Activated CD8-positive, alpha-beta T cell treated with anti-CD3 and anti-CD28 coated beads for 36 hours (primary cell): ENCODE results near the gene RASGRF2. TPM values are rescaled to one million over a fixed set of nuclear protein-coding genes. Genes with fewer than 3 reads are reported as not detected.

Experiments used
- ATAC-seq: fragments of 200-7000 bp; cut with Tn5 transposase; one replicate; pipeline ENCODE4 v1.10.0; 2021; ENCODE audit warnings: mild to moderate bottlenecking, moderate library complexity
- CTCF ChIA-PET: fragments of 350-600 bp; sonication (Branson Sonifier 250); formaldehyde crosslinking; loops from one replicate; lab custom pipeline; 2021; ENCODE audit warnings: antibody characterized with exemption; lab: Charles Lee
- POLR2A ChIA-PET: fragments of 350-600 bp; sonication (Branson Sonifier 250); formaldehyde crosslinking; loops from one replicate; lab custom pipeline; 2021; ENCODE audit warnings: antibody characterized with exemption; lab: Charles Lee
- DNase-seq: peaks from one replicate; pipeline ENCODE4 v3.0.0-alpha.2; 2020
- H3K27ac Mint-ChIP-seq: one replicate; pipeline ENCODE4 v1.8.0; 2021; ENCODE audit warnings: mild to moderate bottlenecking, mixed read lengths
- H3K27me3 Mint-ChIP-seq: one replicate; pipeline ENCODE4 v1.8.0; 2021; ENCODE audit warnings: mixed read lengths
- H3K36me3 Mint-ChIP-seq: one replicate; pipeline ENCODE4 v1.8.0; 2021; ENCODE audit warnings: low read depth, mixed read lengths
- H3K4me1 Mint-ChIP-seq: one replicate; pipeline ENCODE4 v1.8.0; 2021; ENCODE audit warnings: low read depth, mixed read lengths
- H3K4me3 Mint-ChIP-seq: one replicate; pipeline ENCODE4 v1.8.0; 2021; ENCODE audit warnings: mild to moderate bottlenecking, moderate library complexity, mixed read lengths
- H3K9me3 Mint-ChIP-seq: one replicate; pipeline ENCODE4 v1.8.0; 2021; ENCODE audit warnings: mixed read lengths
- intact Hi-C: fragments of 100-400 bp; cut with micrococcal nuclease; formaldehyde crosslinking; loops from one replicate; pipeline ENCODE4 v1.10.0; 2022
- total RNA-seq, 2 experiments: library from RNA; stranded (reverse); gene quantifications; one replicate each; pipeline ENCODE4 v1.2.3, GENCODE V29; 2021
- TF ChIP-seq, protein P1 (sequence below): fragments of 200-600 bp; IDR thresholded peaks from one replicate; pipeline ENCODE4 v1.8.0; 2022; ENCODE audit warnings: antibody characterized with exemption, mild to moderate bottlenecking

The RASGRF2 gene
- total RNA-seq, 2 experiments from 2014 or later, result 14.9 to 15.8 TPM

- H3K4me3 Mint-ChIP-seq, result peak overlapping the region; percentile 92
- no peaks in the 10 kb centered on the region for H3K9me3 Mint-ChIP-seq
- ATAC-seq (peak; percentile 65), DNase-seq (peak; percentile 89)
- TF ChIP-seq, protein P1, sequence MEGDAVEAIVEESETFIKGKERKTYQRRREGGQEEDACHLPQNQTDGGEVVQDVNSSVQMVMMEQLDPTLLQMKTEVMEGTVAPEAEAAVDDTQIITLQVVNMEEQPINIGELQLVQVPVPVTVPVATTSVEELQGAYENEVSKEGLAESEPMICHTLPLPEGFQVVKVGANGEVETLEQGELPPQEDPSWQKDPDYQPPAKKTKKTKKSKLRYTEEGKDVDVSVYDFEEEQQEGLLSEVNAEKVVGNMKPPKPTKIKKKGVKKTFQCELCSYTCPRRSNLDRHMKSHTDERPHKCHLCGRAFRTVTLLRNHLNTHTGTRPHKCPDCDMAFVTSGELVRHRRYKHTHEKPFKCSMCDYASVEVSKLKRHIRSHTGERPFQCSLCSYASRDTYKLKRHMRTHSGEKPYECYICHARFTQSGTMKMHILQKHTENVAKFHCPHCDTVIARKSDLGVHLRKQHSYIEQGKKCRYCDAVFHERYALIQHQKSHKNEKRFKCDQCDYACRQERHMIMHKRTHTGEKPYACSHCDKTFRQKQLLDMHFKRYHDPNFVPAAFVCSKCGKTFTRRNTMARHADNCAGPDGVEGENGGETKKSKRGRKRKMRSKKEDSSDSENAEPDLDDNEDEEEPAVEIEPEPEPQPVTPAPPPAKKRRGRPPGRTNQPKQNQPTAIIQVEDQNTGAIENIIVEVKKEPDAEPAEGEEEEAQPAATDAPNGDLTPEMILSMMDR, result no peak
- no peaks in the 10 kb centered on the region for H3K27me3 Mint-ChIP-seq
- ChIA-PET POLR2A (interaction anchor here (1.0 to 2.7 kb wide), 5 partner anchors 13 to 56 kb away, joined by 4 to 13 read pairs (median 5); no protein-coding TSS in a partner anchor), CTCF (interaction anchor here (0.7 to 3.1 kb wide), 4 partner anchors 26 to 146 kb away, joined by 3 to 17 read pairs (median 4); no protein-coding TSS in a partner anchor)
- peaks cover 3% of the 10 kb centered on the region for H3K36me3 Mint-ChIP-seq
- peak overlapping the region; percentile 87 for H3K27ac Mint-ChIP-seq
- peaks cover 65% of the 10 kb centered on the region for H3K4me1 Mint-ChIP-seq
- intact Hi-C loops, result loop anchor here (5.0 to 10.0 kb wide), 2 partner anchors 146 to 207 kb away; no protein-coding TSS in a partner anchor
These were observed 1.5 kb downstream of the RASGRF2 start for GRCh38 chr5:80961376-80962281.

DNA sequence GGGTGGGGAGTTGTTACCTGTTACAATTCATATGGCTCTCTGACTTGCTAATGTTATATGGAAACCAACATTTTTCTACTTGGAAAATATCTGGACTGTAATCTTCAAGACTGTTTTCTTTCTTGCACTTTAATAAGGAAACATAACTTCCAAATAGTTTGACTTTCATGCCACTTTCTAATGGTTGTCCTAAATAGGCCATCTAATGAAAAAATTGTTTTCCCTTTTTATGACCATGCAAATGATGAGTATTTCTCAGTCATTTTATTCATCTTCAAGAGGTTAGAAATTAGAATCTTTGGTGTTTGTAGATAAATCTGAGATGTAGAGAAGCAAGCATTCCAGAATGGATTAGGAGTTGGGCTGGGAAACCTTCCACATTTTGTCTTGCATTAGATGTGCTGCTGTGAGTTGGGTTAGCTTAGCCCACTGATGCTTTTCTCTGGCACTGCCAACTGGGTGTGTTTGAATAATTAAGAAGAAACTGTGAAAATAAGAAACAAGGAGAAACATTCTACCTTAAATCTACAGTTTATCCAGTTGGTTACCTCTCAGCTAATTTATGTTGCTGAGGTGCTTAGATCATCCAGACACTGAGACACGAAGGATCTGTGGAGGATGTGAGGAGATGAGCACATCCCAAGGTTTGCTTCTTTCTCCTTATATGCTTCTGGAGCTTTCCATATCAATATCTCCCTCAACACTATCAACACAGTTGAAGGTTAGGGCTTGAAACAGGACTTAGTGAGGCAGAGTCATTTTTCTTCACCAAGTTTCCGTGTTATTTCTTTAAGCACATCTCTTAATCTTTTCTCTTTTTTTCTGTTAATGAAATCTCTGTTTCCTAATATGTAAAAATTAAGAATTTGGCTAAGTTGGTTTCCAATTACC lies 2.7 kb downstream of the RASGRF2 start:
- H3K27me3 Mint-ChIP-seq, result no peaks in the 10 kb centered on the region
- peaks cover 64% of the 10 kb centered on the region for H3K4me1 Mint-ChIP-seq
- TF ChIP-seq, protein P1, result no peak
- ChIA-PET POLR2A (interaction anchor here (0.6 to 1.5 kb wide), 4 partner anchors 21 to 110 kb away, joined by 3 to 4 read pairs (median 3); no protein-coding TSS in a partner anchor), CTCF (interaction anchor here (1.1 to 1.6 kb wide), 3 partner anchors 12 to 217 kb away, joined by 3 to 4 read pairs (median 3); no protein-coding TSS in a partner anchor)
- intact Hi-C loops, result loop anchor here (5.0 to 10.0 kb wide), 2 partner anchors 144 to 208 kb away; no protein-coding TSS in a partner anchor
- ATAC-seq (no peak), DNase-seq (no peak)
- H3K36me3 Mint-ChIP-seq, result peaks cover 6% of the 10 kb centered on the region
- peak overlapping the region; percentile 92 for H3K4me3 Mint-ChIP-seq
- H3K9me3 Mint-ChIP-seq, result no peaks in the 10 kb centered on the region
- H3K27ac Mint-ChIP-seq, result peak overlapping the region; percentile 63

GRCh38 chr5:80963521-80963895 lies 3.3 kb downstream of the RASGRF2 start:
- ChIA-PET CTCF (interaction anchor here (1.1 to 1.6 kb wide), 3 partner anchors 11 to 218 kb away, joined by 3 to 4 read pairs (median 3); no protein-coding TSS in a partner anchor), POLR2A (interaction anchor here (0.6 to 1.5 kb wide), 4 partner anchors 22 to 110 kb away, joined by 3 to 4 read pairs (median 3); no protein-coding TSS in a partner anchor)
- peak overlapping the region; percentile 92 for H3K4me3 Mint-ChIP-seq
- peaks cover 9% of the 10 kb centered on the region for H3K36me3 Mint-ChIP-seq
- TF ChIP-seq, protein P1, result no peak
- no peaks in the 10 kb centered on the region for H3K9me3 Mint-ChIP-seq
- intact Hi-C loops, result loop anchor here (5.0 to 10.0 kb wide), 2 partner anchors 144 to 209 kb away; no protein-coding TSS in a partner anchor
- peak overlapping the region; percentile 63 for H3K27ac Mint-ChIP-seq
- DNase-seq (no peak), ATAC-seq (no peak)
- no peaks in the 10 kb centered on the region for H3K27me3 Mint-ChIP-seq
- H3K4me1 Mint-ChIP-seq, result peaks cover 62% of the 10 kb centered on the region

- H3K4me3 Mint-ChIP-seq, result peak overlapping the region; percentile 54
- CTCF ChIA-PET, result interaction anchor here (1.1 to 1.6 kb wide), 3 partner anchors 11 to 218 kb away, joined by 3 to 4 read pairs (median 3); no protein-coding TSS in a partner anchor
These were observed 3.9 kb downstream of the RASGRF2 start for GRCh38 chr5:80963966-80964481.

More at GRCh38 chr5:80963966-80964481, 3.9 kb downstream of the RASGRF2 start:
- POLR2A ChIA-PET, result interaction anchor here (0.6 to 1.5 kb wide), 4 partner anchors 11 to 109 kb away, joined by 3 to 4 read pairs (median 3); no protein-coding TSS in a partner anchor
- Mint-ChIP-seq H3K4me1 (peaks cover 58% of the 10 kb centered on the region), H3K27ac (peak overlapping the region; percentile 60), H3K27me3 (no peaks in the 10 kb centered on the region), H3K9me3 (peaks cover 1% of the 10 kb centered on the region), H3K36me3 (peaks cover 9% of the 10 kb centered on the region)
- TF ChIP-seq, protein P1, result no peak
- ATAC-seq, result no peak
- intact Hi-C loops, result loop anchor here (2.0 to 10.0 kb wide), 3 partner anchors 43 to 209 kb away; no protein-coding TSS in a partner anchor
- no peak for DNase-seq
